Hematopoietic multipotent progenitor cell treated with erythropoietin and hydrocortisone succinate and interleukin-3 and kit ligand, for 6 days (in vitro differentiated cells): ENCODE measurements around the gene CAMK4.
"Not testable (repeated sequence)": the region's sequence is repeated elsewhere in the genome, so short reads cannot be mapped to it uniquely, and the experiment has no call there.

ENCODE experiments used
- DNase-seq: peaks from one replicate; pipeline ENCODE4 v3.0.0-alpha.2; 2015

Gene CAMK4

DNA sequence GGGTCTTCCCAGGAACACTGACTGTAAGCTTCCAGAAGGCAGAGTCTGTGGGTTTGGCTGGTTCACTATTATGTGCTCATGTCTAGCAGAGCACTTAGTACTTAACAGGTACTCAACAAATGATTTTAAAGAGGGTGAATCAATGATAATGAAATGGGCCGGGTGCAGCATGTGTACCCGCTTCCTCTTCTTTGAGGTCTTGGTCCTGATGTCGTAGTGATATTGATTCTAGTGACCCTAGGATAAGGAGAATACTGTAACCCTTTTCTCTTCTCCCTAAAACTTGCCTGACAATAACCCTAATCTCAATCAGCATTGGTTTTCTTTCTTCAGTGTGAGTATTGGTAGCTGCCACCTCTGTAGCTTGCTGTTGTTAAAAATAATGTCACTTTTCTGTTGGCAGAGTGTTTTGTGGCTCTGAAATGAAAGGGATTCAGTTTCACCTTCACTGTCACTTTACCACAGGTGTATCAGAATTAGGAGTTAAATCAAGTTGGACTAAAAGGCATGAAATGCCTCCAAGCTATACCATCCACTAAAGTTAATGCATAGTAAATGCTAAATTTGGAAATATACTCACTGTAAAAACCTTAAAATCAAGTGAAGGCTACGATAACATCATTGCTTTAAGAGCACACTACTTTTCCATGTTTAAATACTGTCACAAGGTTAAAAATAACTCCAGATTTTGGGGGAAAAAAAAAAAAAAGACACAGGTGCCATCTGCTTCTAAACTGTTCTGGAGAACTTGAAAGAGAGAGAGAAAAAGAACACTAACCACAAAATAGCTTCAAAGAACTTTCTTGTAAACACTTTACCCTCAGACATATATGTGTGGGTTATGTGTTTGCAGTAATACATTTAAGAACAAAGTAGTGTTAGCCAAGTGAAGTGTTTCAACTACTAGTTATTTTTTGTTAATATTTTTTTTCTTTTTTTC, 6.0 kb downstream of the CAMK4 start:
- DNase-seq = no peak

DNA sequence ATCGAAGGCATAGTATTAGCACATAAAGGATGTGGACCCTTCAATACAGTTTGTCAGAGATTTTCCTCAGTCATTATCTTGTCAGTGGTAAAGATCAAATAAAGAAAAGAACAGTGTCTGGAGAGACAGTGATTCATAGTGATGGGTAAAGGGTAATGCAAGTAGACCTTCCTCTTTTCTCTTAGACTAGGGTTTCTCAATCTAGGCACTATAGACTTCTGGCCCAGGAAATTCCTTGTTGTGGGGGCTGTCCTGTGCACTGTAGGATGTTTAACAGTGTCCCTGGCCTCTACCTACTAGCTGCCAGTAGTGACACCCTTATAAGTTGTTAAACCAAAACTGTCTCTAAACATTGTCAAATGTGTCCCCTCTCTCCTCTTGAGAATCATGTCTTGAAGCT, 6.9 kb downstream of the CAMK4 start:
- no peak for DNase-seq

- DNase-seq = no peak
Measured at GRCh38 chr5:111232311-111233051, 8.3 kb downstream of the CAMK4 start.

DNA sequence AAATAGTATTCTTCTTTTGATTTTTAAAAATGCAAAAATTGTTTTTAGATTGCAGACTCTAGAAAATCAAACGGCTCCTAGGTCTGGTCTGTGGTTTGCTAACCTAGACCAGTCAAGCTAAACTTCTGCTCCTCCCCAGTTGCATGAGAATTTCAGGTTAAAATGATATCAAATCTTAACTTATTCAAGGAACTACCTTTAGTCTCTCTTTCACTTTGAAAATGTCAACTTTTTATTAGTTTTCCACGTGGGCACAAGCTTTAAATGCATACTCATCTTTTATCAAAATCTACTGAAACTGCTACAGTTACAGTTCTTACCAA, 8.8 kb downstream of the CAMK4 start:
- no peak for DNase-seq

DNA sequence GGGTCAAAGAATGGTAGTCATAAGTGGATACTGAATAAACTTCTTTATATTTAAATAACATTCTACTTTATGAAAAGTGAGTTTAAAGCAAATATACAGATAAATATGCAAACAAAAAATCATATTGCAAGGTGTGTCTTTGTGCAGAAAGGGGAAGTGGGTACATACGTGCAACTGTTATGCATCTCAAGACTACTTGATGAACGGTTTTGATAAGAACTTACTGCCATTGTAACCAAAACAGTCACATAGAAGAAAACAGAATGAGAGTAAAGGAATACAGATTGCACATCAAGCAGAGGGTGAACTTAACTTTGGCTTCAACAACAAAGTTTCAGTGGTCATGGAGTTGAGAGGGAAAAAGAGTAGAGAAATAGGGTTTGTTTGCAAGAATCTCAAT, 9.9 kb downstream of the CAMK4 start:
- DNase-seq = no peak

DNA sequence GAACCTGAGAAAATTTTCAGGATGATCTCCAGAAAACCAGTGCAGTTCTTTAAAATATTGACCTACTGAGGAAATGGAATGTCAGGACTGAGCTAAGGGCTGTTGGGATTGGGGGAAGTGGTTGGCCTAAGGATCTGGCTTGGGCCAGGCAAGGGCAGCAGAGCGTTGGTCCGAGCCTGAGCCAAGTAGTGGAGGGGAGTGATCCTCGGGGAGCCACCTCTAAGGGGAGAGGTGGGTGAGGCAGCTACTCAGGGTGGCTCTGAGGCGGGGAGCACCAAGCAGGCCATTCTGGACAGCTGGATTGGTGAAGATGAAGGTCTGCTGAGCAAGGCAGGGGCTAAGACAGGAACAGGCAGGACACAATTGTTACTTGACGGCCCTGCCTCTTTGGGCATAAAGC, 11.5 kb downstream of the CAMK4 start:
- no peak for DNase-seq

DNA sequence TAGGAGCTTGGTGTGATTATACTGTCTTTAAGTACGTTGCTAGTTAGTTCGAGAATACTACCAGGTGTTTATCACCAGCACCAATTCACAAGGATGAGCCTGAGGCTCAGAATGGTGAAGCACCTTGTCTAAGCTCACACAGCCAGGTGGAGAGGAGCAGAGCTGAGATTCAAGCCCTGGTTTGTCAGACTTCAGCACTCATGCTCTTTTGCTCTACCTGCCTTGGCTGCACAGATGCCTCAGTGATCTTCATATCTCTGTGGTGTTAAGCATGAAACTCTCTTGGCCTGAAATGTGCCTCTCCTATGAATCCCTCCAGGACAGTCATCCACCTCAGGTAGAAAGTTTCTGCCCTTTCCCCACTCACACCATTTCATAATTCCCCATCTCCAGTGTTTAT, 12.2 kb downstream of the CAMK4 start:
- no peak for DNase-seq

DNA sequence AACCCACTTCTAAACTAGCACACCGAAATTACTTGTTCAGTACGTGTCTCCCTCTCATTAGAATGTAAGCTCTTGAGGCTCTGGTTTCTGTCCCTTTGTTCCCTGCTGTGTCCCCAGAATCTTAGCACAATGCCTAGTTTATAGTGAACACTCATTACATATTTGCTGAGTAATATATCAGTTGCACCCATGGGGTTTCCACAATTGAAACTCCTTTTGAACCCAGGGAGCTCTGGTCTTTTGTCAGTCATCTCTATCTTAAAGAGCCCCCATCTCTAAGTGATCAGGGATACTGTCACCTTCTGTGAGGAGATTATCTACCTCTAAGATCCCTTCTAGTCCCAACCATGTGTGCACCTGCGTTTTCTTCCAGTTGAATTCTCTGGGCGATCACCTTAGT, 12.8 kb downstream of the CAMK4 start:
- DNase-seq = no peak

DNA sequence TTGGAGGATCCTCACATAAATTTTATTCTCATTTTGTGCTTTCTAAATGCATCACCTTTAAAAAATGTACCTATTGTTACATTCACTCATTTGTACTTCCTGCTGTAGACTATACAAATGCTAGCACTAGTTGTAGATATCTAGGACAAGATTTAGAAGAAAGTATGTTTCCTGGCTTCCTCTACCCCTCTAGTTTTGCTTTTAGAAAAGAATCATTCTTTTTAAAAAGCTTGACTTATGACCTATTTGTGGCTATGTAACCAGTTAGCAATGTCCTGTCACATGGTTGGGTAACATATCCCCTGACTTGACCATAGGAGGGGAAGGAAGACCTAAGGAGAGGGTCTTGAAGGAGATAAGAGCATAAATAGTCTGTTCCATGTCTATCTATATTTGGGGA, 13.3 kb downstream of the CAMK4 start:
- no peak for DNase-seq

DNA sequence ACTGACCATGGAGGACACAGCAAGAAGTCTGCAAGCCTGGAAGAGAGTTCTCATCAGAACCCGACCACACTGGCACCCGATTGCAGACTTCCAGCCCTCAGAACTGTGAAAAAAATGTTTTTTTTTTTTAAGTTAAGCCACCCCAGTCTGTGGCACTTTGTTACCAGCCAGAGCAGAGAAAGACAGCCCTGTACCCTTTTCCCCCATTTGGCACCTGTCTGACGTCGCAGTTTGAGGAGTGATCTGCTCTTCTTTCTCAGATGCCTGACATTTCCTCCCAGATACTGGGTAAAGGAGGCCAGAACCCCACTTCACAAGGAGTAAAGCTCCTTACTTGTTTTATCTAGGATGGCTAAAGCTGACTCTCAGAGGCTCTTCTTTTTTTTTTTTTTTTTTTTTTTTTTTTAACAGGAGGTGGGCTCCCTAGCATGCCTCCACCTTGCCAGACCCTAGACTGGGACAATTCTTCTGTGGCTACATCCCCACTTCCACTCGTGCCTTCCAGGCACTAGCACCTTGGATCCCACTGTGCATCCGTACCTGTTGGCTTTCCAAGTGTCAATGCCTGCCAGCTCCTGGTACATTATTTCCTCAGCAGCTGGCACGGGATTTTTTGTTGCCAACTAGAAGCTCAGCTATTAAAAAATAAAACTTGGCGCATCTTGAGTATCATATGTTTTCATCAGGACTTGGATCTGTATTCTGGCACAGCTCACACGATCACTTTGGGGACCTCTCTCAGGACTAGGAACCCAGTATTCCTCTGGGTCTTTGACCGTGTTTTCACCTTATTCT, 14.4 kb downstream of the CAMK4 start:
- DNase-seq = no peak

- DNase-seq = no peak
Measured at GRCh38 chr5:111241696-111242095, 17.5 kb downstream of the CAMK4 start.

GRCh38 chr5:111242606-111243005, 18.4 kb downstream of the CAMK4 start:
- DNase-seq = no peak

- DNase-seq = no peak
Measured at GRCh38 chr5:111243318-111243717, 19.1 kb downstream of the CAMK4 start.

DNA sequence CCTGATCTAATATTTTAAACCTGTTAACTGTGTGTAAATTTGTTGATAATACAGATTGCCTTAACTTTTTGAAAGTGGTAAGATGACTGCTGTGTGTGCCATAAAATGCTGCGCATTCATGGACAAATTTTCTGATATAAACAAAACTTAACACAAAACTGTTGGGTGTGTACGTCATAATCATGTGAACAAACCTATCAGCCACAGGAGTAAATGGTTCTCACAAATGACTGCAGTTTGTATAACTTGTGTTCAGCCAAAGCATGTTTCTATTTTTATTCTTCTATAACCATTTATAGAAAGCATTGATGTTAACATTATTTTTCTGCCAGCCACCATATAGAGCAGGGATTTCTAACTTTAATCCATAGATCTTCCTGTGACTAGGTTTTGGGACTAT, 21.5 kb downstream of the CAMK4 start:
- DNase-seq = no peak

GRCh38 chr5:111246459-111246858, 22.3 kb downstream of the CAMK4 start:
- no peak for DNase-seq

- no peak for DNase-seq
Measured at GRCh38 chr5:111248571-111248970, 24.4 kb downstream of the CAMK4 start.

GRCh38 chr5:111251921-111252320, 27.7 kb downstream of the CAMK4 start:
- DNase-seq = no peak

GRCh38 chr5:111252799-111253545, 28.8 kb downstream of the CAMK4 start:
- DNase-seq = no peak

- no peak for DNase-seq
Measured at GRCh38 chr5:111254613-111255012, 30.4 kb downstream of the CAMK4 start.

- DNase-seq = no peak
Measured at GRCh38 chr5:111255169-111255568, 31.0 kb downstream of the CAMK4 start.

- DNase-seq = no peak
Measured at GRCh38 chr5:111256128-111256527, 31.9 kb downstream of the CAMK4 start.

GRCh38 chr5:111257610-111258009, 33.4 kb downstream of the CAMK4 start:
- not testable (repeated sequence) for DNase-seq

DNA sequence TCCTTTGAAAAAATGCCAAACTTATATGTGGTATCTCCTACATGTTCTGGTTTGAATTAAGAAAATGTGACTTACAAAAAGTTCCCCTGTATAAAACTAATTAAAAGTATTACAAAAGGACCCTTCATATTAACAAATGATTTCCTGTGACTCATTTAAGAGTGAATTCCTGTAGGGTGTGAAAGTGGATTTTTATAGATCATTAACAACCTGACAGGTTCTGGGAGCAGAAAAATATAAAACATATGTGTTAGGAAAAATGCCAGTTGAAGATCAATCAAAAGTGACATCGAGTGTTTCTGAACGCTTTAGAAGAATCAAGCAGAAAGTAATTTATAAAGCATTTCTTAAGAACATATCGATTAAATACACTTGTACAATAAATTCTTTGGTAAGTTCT, 35.5 kb downstream of the CAMK4 start:
- DNase-seq = no peak
